Umbilical cord (tissue), 2 donors: ENCODE results near the gene GALNT17. TPM values are rescaled to one million over a fixed set of nuclear protein-coding genes. Genes with fewer than 3 reads are reported as not detected.

Source experiments
- DNase-seq: peaks from one replicate; pipeline ENCODE4 v3.0.0-alpha.2; 2015; ENCODE audit warnings: low spot score
- total RNA-seq: library from RNA; depleted of rRNA; stranded (reverse); fragments of >200 nt; gene quantifications from one replicate; pipeline ENCODE4 v1.2.3, GENCODE V29; 2014; ENCODE audit warnings: low replicate concordance; ENCODE audit not compliant: insufficient read depth

The GALNT17 gene
- total RNA-seq, 1 donor from 2014 or later = 3.9 TPM

DNA sequence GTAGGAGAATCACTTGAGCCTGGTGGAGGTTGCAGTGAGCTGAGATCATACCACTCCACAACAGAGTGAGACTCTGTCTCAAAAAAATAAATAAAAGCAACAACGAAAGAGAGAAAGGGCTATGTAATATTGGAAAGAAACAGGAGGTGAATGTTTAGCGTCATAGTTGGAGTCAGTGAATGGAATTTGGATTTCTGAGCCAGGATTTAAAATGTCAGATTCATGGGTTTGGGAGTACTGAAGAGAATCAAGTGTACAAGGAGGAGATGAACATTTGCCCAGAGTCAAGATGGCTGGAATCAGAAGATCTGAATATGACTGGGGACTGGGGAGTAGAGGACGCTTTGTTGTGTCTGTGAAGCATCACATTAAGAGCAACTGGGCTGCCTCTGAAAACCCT, 366.4 kb downstream of the GALNT17 start:
- DNase-seq = no peak

DNA sequence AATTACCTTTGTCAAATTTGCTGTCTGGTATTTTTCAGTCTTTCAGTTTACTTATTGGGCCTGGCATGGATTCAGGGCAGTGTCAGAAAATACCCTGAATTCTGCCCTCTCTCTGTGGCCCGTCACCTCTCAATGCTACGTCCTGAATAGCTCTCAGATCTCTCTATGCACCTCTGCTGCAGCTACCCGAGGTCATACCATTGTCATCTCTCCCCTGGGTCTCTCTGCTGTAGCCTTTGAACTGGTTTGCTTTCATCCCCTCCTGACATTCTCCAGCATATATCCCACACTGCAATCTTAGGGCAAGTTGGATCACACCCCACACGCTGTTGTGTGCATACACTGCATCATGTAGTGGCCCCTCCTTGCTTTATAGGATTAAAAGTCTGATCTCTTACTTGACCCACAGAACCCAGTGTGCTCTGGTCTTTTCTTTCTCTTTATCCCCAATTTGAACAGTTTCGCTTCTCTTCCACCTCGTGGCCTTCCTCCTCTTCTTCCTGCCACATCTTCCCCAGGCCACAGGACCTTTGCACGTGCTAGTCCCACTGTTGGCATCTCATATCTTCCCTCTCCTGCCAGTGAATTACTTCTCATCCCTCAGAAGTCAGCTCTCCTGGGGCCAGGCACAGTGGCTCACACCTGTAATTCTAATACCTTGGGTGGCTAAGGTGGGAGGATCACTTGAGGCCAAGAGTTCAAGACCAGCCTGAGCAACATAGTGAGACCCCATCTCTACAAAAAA, 372.9 kb downstream of the GALNT17 start:
- DNase-seq = no peak

DNA sequence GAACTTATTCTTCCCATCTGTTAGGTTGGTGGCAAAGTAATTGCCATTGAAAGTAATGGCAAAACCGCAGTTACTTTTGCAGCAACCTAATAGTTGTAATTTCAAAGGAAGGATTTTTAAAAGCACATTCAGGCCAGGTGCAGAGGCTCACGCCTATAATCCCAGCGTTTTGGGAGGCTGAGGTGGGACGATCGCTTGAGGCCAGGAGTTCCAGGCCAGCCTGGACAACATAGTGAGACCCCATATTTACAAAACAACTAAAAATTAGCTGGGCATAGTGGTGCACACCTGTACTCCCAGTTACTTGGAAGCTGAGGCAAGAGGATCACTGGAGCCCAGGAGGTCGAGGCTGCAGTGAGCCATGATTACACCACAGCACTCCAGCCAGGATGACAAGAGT, 374.9 kb downstream of the GALNT17 start:
- DNase-seq = no peak

DNA sequence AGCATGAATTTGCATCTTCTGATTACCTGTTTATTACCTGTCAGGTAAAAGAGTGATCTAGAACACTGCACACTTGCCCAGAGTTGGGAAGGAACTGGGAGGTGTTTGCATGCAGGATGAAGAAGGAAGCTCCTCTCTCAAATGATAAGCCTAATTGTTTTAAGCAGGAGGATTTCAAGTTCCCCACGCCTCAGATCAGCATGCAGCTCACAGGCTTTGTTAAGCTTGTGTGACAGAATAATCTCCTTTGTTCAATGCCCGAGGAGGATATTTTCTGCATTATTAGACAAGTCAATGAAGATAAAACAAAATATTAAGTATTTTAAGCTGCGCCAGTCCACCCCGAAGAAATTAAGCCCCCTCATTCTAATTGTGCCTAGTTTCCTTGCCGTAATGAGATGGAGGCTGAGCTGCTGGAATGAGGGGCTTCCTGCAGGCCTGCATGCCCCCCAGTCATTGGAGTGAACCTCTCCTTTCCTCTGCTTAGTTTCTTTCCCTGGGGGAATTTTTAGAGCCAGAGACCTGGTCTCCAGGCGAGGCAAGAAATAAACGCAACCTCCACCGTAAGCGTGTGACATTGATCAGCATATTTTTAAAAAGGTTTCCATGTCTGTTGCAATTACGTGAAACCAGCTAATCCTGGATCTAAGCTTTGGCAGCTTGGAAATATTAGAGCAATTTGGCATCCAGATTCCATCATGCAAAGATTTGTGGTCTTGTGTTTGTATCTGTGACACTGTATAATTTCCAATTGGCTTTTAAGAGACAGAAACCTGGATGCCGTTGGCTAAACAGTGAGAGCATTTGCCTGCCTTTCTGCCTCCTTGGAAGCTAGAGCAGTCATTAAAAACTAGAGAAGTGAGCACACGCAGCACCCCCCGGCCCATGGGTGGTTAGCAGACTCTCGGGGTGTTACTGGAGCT, 376.0 kb downstream of the GALNT17 start:
- DNase-seq = no peak

DNA sequence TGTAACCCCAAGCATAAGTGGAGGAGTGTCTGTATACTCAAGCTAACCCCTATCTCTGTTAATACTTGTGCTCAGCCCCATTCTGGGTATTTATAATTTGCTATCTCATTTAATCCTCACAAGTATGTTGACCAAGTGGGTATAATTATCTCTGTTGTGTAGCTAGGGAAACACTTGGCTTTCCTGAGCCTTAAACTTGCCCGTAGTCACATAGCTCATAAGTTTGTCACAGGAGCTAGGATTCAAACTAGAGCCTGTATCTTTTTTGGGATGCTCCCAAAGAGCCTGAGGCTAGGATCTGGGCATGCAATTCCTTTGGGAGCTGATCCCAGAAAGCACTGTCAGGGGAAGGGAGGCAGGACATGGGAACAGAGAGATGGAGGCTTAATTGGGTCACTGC, 377.4 kb downstream of the GALNT17 start:
- no peak for DNase-seq

DNA sequence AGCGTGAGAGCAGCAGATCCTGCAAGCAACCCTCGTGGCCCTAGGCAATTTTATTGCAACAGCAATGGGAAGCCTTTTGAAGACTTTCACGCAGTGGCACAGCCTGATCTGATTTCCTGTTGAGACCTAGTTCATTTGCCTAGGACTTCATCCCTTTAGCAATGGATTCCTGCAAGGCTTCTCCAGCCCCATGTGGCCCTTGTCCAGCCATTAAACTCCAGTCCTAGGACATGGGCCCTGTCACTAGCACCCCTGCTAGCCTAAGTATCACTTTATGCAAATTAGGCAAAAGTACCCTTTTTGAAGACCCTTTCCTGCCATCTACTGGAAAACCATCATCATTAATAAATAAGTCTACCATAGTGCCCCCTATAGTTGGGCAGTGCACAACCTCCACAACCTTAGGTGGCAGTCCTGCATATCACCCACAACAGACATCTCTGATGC, 379.4 kb downstream of the GALNT17 start:
- no peak for DNase-seq

DNA sequence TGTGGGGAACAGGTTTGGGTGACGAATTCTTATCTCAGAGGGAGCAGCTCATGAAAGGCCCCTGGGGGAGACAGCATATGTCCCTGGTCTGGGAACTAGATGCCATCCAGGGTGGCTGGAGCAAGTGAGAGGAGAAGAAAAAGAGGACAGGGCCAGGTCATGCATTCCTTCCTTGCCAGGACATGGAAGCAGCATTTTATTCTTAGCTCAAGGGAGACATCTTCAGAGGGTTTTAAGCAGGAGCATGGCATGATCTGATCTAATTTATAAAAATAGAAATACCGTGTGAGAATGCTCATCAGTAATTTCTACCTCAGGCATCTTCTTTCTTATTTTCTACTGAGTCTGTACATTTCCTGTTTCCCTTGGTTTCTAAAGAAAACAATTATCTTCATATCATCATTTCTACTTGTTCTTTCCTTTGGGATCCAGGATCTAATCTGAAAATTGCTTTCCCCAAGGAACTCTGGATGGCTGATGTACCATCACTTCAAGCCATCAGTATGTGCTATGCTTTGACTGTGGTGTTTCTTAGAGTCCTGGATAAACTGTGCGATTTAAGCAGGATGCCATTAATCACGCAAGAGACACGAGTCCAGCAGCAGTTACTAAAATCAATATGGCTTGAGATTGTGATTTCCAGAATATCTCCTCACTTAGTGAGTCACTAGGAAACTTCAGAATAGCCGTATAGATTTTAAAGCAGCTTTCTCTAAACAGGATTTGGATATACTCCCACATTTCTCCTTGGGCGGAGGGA, 386.2 kb downstream of the GALNT17 start:
- no peak for DNase-seq

DNA sequence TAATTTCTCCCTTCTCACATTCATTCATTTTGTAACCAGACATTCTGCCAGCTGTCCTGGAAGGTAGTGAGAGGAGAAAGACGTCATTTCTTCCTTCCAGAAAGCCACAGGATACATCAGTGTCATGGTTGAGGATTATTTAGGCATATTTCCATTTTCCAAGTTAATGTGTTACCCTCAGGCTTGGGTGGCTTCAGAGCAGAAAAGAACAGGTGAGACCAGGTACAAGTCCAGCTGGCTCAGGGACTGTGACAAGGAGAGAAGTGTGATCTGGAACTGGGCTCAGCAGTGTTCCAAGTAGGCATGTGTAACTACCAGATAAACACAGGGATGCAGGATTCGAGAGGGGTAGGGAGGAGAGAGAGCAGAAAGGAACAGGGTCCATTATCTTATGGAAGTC, 386.9 kb downstream of the GALNT17 start:
- no peak for DNase-seq

DNA sequence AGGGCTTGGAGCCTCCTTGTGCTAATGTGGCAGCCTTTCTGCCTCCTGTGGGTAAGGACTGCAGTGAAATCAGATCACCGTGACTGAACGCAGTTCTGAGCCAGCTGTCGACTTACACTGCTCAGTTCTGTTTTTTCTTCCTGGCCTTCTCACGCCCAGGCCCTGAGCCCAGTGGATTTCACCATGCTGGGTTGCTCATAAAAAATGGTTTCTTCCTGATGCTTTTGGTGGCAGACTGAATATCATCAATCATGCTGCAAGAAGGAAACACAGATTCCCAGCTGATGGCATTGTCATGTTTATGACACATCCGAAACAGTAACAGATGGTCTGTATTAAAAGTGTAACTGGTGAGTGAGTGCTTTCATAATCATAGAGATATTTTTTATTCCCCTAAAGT, 389.6 kb downstream of the GALNT17 start:
- peak; percentile 49 for DNase-seq

DNA sequence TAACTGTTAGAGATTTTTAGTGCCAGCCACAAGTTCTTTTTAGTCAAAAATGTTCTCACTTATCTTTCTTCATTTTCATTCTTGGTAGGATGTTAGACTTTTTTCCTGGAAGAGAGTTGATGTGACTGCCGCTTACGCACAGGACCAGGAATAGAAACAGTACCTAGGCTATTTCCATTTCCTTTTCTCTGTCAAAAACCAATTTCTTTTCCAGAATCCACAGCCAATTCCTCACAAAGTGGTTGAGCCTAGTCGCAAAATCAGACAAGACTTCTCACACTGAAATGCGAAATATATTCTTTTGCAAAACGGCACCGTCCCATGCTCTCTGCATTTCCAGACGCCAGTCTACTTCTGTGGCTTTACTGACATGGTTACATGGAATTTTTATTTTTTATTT, 394.2 kb downstream of the GALNT17 start:
- no peak for DNase-seq

DNA sequence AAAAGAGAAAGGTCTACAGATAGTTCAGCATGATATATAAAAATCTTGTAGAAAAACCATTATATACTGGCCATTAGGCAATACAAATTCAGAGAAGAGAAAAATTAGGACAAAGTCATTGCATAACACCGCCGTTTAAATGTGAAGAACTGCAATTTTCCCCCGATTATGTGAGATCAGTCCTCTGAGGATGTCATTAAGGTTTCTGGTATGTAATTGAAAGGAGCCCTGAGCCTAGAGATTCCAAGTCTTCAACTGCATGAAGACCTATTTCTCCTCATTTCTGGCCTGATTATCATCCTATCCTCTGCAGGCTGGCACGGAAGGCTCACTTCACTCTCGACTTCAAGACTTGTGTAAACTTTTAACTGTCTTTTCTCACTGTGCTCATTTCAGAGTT, 395.3 kb downstream of the GALNT17 start:
- DNase-seq = no peak

DNA sequence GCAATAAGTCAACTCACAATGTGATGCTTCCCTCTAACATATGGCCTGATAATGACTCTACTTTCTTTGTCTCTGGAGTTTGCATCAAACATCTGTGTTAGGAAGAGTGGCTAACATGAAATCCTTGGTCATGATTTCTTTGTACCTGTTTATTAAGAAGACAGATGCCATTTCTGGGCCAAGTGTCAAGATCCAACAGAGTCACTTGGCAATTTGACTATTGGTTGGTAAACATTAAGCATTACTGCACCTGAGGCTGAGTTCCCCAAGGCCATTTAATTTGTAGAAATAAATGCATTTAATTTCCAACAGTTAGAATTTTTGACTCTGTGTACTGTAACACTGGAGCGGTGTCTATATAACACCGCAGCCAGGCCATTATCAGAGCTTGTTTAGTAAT, 403.7 kb downstream of the GALNT17 start:
- no peak for DNase-seq

DNA sequence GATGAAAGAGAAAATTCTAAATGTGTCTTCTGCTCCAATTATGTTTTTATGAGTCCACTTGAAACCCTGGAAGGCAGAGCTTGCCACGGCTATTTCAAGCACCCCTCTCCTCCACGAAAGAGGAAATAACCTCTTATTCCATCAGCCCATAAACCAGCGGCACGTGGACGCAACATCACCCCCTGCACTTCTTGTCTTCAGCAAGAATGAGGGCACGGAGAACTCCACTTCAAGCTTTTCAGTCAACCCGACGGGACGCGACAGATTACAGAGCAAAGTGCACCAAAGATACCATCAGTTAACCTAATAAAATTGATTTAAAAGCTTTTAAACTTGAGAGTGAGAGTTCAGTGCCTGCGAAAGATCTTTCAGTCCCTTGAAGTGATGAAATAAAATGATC, 406.3 kb downstream of the GALNT17 start:
- no peak for DNase-seq

DNA sequence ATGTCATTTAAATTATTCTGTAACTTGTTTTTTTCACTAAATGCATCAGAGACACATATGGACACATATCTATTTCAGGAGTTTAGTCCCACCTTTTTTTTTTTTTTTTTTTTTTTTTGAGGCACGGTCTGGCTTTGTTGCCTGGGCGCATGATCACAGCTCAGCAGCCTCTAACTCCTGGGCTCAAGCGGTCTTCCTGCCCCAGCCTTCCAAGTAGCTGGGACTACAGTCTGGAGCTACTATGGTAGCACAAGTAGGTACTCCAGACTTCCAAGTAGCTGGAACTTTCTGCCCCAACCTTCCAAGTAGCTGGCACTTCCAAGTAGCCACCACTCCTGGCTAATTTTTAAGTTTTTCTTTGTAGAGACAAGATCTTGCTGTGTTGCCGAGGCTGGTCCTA, 407.7 kb downstream of the GALNT17 start:
- no peak for DNase-seq

DNA sequence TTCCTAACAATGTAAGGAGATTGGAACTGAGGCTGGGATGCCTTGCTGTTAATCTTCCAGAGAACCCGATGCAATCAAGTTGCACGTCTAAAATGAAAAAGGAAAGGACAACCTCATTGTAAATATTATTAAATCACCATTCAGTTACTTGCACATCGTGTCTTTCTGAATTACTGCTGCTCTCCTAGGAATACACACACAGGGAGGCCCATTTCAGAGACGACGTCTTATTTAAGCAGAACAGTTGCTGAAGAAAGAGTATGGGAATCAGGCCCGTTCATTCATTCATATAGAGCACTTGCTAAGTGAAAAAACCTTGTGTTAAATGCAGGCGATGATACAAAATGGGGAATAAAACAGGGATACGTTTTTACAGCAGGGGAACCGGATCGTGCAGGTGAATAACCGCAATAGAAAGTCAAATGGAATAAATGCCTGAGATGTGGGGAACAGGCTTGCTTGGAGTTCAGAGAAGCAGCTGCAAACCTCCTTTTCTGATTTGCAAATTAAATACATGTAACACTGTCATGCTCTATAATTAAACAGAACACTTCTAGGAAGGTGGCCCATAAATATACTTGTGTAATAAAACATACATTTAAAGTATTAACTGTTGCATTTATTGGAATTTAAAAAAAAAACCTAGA, 409.9 kb downstream of the GALNT17 start:
- DNase-seq = no peak

DNA sequence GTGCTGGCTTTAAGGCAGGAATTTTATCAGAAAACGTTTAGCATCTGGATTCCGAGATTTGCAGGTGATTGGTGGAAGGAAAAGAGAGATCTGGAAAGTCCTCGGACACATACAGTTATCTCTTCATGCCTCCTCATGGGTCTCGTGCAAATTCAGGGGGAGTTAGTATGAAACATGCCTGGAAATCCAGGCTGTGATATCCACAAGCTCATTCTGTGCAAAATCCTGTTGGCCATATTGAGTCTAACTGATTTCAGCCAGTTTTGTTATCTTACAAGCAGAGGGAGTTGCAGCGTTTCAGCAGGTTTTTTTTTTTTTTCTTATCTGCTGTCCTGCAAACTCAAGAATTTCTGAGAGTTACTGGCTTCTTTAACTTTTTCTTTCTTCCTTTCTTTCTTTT, 411.5 kb downstream of the GALNT17 start:
- peak; percentile 87 for DNase-seq

DNA sequence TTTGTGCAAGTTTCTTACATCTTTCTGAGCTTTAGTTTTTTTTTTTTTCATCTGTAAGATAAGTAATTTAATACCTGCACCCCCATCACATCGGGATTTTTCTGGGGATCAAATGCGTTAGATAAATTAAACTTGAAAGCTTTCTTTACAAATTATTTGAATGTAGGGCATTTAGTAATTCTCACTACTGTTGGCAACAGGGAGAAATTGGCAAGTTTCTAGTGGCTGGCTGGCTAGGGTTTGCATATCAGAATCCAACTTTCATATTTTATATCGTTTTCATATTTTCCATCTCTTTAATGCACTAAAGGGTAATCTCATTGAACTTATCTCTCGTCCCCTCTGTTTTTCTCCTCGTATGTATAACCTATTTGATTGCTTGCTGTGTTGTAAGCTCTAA, 412.9 kb downstream of the GALNT17 start:
- no peak for DNase-seq

DNA sequence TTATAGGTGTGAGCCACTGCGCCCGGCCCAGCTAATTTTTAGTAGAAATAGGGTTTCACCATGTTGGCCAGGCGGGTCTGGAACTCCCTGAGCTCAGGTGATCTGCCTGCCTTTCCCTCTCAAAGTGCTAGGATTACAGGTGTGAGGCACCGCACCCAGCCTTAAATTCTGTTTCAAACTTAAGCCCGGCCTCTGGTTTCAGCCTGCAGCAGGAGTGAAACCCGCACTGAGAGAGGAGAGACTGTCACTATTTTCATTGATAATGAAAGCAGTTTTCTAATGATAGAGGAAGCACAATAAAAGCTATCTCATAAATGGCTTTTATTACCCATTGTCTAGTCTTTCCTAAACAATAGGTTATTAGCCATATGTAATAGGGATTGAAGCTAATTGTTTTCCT, 415.5 kb downstream of the GALNT17 start:
- no peak for DNase-seq

DNA sequence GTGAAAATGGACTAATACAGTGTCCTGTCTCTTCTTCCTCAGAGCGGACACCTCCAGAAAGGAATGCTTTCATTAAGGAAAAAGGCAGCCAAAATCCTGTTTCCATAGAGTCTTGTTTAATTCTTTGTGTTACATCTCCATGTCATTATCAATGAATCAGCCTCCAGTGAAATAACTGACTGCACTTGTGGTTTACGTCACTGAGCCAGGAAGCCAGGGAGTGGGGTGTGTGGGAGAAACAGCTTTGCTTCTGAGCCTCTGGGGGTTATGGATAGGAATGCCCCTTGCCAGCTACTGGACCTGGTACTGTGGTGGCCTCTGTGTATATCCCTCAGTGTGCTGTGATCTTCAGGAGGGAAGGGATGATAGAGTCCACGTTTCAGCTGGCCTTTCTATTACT, 416.8 kb downstream of the GALNT17 start:
- DNase-seq = no peak

DNA sequence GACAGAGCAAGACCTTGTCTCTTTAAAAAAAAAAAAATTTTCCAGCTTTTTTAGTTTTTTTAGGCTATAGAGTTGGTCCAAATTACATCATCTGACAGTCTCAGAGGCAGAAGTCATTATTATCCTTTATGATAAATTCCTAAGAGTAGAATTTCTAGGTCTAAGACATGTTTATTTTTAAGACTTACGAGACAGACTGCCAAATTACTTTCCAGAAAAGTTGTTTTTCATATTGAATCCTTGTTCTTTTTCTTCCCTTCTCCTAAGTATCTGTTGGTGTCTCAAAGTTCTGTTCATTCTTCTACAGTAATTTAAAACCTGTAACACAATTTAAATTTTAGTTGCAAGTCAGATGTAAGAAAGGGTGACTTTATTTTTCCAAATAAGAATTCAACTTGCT, 421.4 kb downstream of the GALNT17 start:
- DNase-seq = no peak

DNA sequence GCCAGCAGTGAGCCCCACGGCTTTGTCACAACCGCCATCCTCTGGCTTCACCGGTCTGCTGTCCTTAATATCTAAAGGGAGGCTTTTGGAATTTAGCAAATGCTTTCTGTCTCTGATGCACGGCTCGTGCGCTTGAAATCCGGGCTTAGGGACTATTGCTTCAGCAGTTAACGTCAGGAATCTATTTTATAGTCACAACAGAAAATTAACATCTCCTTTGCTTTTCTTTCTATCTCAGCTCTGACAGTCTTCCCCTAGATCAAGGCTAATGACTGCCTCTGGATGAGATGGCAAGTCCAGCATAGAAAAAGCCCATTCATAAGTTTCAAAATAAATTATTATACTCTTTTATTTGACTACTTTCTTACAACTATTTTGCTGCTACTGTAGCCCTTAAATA, 423.8 kb downstream of the GALNT17 start:
- DNase-seq = no peak
